T-helper 1 cell treated with Interleukin-12 subunit alpha and Interleukin-12 subunit beta and Interleukin-4 antibody, amounts not matched to agents 30 ng/mL and 1 ng/mL, for 36 hours (primary cell): ENCODE data around the gene ADAMTS7. TPM values are rescaled to one million over a fixed set of nuclear protein-coding genes. Genes with fewer than 3 reads are reported as not detected.
"Not testable (repeated sequence)": the region's sequence is repeated elsewhere in the genome, so short reads cannot be mapped to it uniquely, and the experiment has no call there.

Source experiments
- intact Hi-C: fragments of 100-400 bp; cut with micrococcal nuclease; formaldehyde crosslinking; loops from one replicate; pipeline ENCODE4 v1.15.1; 2024
- total RNA-seq: library from RNA; stranded (reverse); gene quantifications from 2 replicates; pipeline ENCODE4 v1.2.3, GENCODE V29; 2022

Gene ADAMTS7
- 0.15 and 0.32 TPM in 2 replicates for total RNA-seq

GRCh38 chr15:78811124-78811824 lies at the start of gene ADAMTS7:
Gene ADAMTS7 (minus strand): TSS chr15:78811464. CDS start chr15:78811220, 244 bp downstream.
- intact Hi-C loops, result no loop called here

DNA sequence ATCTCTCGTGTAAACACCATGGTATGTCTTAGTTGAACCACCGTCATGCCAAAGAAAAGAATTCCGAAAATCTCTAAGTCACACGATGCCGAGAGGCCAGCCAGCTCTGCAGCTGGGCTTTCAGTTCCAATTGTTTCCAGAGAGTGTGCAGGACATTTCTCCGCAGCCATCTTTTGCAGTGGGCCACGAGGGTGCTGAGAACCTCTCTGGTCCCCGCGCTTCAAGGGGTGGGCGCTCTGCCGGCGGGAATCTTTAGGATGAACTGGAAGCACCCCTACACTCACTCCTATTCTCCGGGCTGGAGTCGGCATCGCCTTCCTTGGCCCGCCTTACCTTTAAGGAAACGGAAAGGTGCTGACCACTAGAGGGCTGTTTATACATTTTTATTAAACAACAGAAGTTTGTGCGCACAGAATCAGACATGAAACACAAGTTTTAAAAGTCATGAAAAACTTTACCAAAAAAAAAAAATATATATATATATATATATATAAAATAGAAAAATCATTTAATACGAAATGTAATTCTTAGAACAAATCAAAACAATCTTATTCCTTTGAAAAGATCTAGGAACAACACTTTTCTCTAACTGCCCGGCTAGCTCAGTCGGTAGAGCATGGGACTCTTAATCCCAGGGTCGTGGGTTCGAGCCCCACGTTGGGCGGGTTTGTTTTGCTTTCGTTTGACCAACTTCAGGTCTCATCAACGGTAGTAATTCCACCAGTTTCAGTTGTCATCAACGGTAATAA lies 48.9 kb upstream of the ADAMTS7 start:
- intact Hi-C loops, result loop anchor here (1.0 to 2.0 kb wide), 2 partner anchors 13 to 325 kb away; no protein-coding TSS in a partner anchor

DNA sequence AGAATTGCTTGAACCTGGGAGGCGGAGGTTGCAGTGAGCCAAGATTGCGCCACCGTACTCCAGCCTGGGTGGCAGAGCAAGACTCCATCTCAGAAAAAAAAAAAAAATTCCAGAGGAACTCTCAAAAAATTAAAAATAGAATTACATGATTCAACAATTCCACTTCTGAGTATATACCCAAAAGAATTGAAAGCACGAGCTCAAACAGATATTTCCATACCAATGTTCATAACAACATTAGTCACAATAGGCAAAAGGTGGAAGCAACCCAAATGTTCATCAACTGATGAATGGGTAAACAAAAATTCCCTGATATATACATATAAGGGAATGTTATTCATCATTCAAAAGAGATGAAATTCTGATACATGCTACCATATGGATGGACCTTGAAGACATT lies 44.5 kb upstream of the ADAMTS7 start:
- intact Hi-C loops, result no loop called here

GRCh38 chr15:78854833-78855372 lies 43.6 kb upstream of the ADAMTS7 start:
- intact Hi-C loops, result no loop called here

DNA sequence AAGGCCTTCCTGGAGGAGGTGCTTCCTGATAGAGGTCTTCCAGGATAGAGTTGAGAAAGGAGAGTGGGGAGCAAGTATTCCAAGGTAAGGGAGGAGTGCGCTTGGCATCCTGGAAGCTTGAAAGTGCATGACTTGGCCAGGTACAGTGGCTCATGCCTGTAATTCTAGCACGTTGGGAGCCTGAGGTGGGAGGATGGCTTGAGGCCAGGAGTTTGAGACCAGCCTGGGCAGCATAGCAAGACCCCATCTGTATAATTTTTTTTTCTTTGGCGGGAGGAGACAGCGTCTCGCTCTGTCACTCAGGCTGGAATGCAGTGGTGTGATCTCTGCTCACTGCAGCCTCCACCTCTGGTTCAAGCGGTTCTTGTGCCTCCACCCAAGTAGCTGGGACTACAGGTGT lies 42.2 kb upstream of the ADAMTS7 start:
- intact Hi-C loops, result no loop called here

DNA sequence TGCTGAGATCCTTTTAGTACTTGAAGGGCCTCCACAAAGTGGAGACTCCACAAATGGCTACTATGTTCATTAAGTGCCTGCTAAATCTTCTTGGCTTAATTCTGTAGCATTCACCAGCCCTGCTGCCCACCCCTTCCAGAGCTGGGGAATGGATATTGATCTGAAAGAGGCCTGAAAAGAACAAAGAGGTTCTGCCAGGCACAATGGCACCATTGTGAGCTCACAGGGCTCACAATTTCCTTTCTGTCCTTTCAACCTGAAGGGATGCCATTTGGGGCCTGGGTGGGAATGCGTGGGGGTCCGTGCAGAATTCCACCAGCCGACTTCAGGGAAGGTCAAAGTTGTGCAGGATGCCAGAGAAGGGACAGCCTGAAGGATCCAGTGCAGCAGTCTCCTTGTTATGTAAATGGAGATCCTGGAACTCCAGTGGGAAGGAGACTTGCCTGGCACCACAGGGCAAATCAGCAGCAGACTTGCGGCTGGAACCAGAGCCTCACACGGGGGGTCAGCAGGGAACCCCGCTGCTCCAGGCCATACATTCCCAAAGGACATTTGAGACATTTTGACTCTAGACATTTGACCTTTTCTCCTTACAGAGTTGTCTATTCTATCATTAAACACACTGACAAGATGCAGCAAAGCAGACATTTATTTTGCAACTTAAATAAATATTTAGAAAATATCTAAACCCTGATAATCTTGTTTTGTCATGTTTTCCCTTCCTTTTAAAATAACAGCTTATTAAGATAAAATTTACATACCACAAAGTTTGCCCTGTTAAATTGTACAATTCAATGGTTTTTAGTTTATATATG lies 39.9 kb upstream of the ADAMTS7 start:
- intact Hi-C loops, result no loop called here

GRCh38 chr15:78850352-78850751 lies 39.1 kb upstream of the ADAMTS7 start:
- intact Hi-C loops, result no loop called here

GRCh38 chr15:78847387-78847906 lies 36.2 kb upstream of the ADAMTS7 start:
- intact Hi-C loops, result not testable (repeated sequence)

GRCh38 chr15:78846906-78847305 lies 35.6 kb upstream of the ADAMTS7 start:
- intact Hi-C loops, result not testable (repeated sequence)

DNA sequence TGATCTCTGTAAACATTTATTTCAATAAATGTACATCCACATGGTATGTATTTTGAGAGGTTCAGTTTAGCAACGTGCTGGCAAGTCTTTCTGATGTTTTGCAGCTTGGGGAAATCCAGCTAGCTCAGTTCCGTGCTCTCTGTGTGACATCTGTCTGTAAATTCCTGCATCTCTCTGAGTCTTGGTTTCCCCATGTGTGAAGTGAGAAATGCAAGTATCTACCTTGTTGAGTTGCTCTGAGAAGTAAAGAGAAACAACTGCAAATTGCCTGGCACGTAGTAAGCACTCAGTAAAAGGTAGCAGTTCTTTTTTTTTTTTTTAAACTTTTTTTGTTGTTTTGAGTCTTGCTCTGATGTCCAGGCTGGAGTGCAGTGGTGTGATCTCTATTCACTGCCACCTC lies 31.3 kb upstream of the ADAMTS7 start:
- intact Hi-C loops, result no loop called here

DNA sequence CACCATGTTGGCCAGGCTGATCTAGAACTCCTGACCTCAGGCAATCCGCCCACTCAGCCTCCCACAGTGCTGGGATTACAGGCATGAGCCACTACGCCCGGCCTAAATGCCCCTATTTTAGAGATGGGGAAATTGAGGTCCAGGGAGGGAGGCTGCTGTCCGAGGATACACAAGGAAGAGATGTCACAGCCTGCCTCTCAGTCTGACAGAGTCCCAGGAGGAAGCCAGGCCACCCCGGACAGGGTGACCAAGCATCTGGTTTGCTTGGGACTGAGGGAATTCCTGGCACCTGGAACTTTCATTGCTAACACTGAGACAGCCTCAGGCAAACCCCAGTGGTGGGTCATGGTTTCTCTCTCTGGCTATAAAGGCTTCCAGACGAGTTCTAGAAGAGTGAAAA lies 30.6 kb upstream of the ADAMTS7 start:
- intact Hi-C loops, result no loop called here

DNA sequence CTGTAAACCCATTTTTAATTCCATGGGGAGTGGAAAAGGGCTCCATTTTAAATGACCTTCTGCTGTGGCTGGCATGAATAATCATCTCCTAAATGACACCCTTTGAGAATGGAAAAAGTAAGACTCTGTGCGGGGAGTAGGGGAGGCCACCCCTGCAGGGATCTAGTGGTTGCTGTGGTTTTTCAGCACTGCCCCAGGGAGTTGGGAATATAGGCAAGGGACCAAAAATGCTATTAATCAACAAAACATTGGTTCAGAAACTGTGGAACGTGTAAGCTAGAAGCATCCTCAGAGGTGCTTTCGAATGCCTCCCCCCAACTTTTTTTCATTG lies 30.1 kb upstream of the ADAMTS7 start:
- intact Hi-C loops, result no loop called here

- intact Hi-C loops, result no loop called here
These were observed 29.6 kb upstream of the ADAMTS7 start for GRCh38 chr15:78840661-78841375.

DNA sequence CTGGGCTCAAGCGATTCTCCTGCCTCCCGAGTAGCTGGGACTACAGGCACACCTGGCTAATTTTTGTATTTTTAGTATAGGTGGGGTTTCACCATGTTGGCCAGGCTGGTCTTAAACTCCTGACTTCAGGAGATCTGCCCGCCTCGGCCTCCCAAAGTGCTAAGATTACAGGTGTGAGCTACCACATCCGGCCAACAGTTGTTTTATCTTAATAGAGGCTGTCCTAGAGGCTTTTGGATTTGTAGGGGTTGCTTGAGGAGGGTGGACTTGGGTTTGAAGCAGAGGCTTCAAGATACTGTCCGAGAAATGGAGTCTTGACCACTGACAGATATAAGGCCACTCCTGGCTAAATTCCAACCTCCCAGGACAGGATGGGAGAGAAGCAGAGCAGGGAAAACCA lies 27.9 kb upstream of the ADAMTS7 start:
- intact Hi-C loops, result not testable (repeated sequence)

DNA sequence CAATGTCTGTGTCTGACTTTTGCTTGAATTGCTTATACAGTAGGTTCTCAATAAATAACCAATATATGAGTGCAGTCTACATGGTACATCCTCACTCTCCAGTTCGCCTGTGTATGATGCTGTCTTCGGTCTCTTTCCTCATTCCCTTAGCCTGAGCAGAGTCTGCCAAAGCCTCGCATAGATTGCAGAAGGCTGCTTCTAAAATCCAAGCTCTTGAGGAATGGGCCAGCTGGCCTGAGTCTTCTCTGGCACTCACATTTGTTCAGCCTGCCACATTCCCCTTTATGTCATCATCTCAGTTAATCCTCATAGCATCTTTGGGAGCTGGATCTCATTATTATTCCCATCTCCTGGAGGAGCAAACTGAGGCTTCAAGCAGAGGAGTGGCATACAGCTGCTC lies 27.2 kb upstream of the ADAMTS7 start:
- intact Hi-C loops, result no loop called here

- intact Hi-C loops, result no loop called here
These were observed 26.3 kb upstream of the ADAMTS7 start for GRCh38 chr15:78837543-78837942.

GRCh38 chr15:78837131-78837530 lies 25.9 kb upstream of the ADAMTS7 start:
- intact Hi-C loops, result no loop called here

GRCh38 chr15:78836333-78836732 lies 25.1 kb upstream of the ADAMTS7 start:
- intact Hi-C loops, result no loop called here

DNA sequence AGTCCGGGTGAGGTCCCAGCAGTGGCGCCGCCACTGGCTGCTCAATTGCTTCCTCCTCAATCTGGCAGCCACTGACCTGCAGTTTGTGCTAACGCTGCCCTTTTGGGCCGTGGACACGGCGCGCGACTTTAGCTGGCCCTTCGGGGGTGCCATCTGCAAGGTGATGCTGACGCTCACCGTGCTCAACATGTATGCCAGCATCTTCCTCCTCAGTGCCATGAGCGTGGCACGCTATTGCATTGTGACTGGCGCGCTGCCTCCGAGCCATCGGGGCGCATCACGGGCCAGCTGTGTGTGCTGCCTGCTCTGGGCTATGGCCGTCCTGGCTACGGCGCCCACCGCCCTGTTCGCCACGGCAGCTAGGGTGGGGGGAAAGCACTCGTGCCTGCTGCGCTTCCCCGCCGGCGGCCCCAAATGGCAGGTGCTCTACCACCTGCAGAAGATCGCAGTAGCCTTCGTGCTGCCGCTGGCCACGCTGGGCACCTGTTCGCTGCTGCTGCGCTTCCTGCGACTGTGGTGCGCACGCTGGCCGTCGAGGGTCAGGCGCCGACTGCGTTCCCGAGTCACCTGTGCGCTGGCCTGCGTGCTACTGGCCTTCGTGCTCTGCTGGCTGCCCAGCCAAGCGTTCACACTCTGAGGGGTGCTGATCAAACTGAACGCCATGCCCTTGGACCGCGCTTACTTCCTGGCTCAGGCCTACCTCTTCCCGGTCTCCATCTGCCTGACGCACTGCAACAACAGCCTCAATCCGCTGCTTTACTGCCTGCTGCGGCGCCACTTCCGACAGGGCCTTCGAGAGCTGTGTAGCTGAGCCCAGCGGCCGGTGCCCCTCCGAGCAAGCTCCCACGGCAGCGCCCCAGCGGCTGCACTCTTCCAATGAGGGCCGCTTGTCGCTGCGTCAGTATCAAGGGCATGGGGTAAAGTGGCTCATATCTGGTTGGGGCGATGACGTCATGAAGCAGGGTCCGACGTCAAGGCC lies 20.3 kb upstream of the ADAMTS7 start:
- intact Hi-C loops, result no loop called here
